Measurements from ENCODE around the gene FPGS.

DNA sequence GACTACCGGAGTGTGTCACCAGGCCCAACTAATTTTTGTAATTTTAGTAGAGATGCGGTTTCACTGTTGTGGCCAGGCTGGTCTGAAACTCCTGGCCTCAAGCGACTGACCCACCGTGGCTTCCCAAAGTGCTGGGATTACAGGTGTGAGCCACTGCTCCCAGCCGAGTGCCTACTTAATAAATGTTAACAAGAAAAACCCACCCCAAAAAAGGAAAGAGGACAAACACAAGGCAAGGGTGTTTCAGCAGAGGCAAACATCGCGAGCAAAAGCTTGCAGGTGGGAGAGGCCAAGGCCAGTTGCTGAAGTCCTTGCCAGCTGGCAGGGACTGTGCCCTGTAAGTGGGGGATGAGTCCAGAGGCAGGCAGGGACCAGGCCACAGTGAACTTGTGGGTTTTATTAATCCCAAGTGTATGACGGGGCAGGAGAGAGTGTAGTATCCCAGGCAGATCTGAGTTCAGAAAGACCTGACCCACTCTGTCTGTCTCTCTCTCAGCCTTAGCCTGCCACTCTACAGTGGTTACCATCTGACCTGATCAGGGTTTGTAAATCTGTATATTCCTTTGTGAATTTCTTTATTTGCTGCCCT is 6.4 kb upstream of the FPGS start:
- TF ChIP-seq POLR2AphosphoS5 (IDR thresholded peaks at IDR 0.05; ENCODE audit: borderline replicate concordance, low read depth, low read length) (no peak), EZH2 (IDR thresholded peaks at IDR 0.05) (no peak)
